H9 (cell line): Measurements from ENCODE around the gene TRIM26. TPM values are rescaled to one million over a fixed set of nuclear protein-coding genes. Genes with fewer than 3 reads are reported as not detected.

Experiments
- DNase-seq: peaks from one replicate; pipeline ENCODE4 v3.0.0-alpha.2; 2017
- H2AFZ ChIP-seq: one replicate; pipeline ENCODE4 v1.6.1; 2013; ENCODE audit warnings: mild to moderate bottlenecking, low read length, control low read depth, moderate library complexity
- H2AK5ac ChIP-seq: 2 replicates; pipeline ENCODE4 v1.6.1; 2013; ENCODE audit warnings: low read length, control low read depth, mixed read lengths; ENCODE audit not compliant: insufficient read length
- H2BK120ac ChIP-seq: one replicate; pipeline ENCODE4 v1.6.1; 2013; ENCODE audit warnings: low read depth, mild to moderate bottlenecking, low read length, control low read depth, inconsistent platforms; ENCODE audit not compliant: poor library complexity, severe bottlenecking
- H2BK12ac ChIP-seq: 2 replicates; pipeline ENCODE4 v1.6.1; 2013; ENCODE audit warnings: low read length, control low read depth, mixed read lengths, low read depth; ENCODE audit not compliant: insufficient read length
- H2BK15ac ChIP-seq: 2 replicates; pipeline ENCODE4 v1.6.1; 2013; ENCODE audit warnings: low read depth, low read length, control low read depth
- H2BK20ac ChIP-seq: one replicate; pipeline ENCODE4 v1.6.1; 2013; ENCODE audit warnings: low read depth, mild to moderate bottlenecking, low read length, control low read depth, inconsistent platforms; ENCODE audit not compliant: poor library complexity, severe bottlenecking
- H2BK5ac ChIP-seq: 2 replicates; pipeline ENCODE4 v1.6.1; 2013; ENCODE audit warnings: low read length, control low read depth, mixed read lengths; ENCODE audit not compliant: insufficient read length
- H3K14ac ChIP-seq: 2 replicates; pipeline ENCODE4 v1.6.1; 2013; ENCODE audit warnings: low read length, control low read depth; ENCODE audit not compliant: insufficient read depth
- H3K18ac ChIP-seq: 2 replicates; pipeline ENCODE4 v1.6.1; 2013; ENCODE audit warnings: low read depth, mild to moderate bottlenecking, mixed read lengths, low read length, control low read depth; ENCODE audit not compliant: insufficient read length
- H3K23ac ChIP-seq: 2 replicates; pipeline ENCODE4 v1.6.1; 2013; ENCODE audit warnings: low read length, control low read depth, mixed read lengths, low read depth; ENCODE audit not compliant: insufficient read length
- H3K23me2 ChIP-seq: 2 replicates; pipeline ENCODE4 v1.6.1; 2013; ENCODE audit warnings: low read depth, mild to moderate bottlenecking, mixed read lengths, low read length, control low read depth; ENCODE audit not compliant: insufficient read length, poor library complexity, severe bottlenecking
- H3K27ac ChIP-seq: 2 replicates; pipeline ENCODE4 v1.5.1; 2013; ENCODE audit warnings: low read length, control low read depth, mixed read lengths, low read depth; ENCODE audit not compliant: insufficient read length
- H3K27me3 ChIP-seq: 2 replicates; pipeline ENCODE4 v1.6.1; 2013; ENCODE audit warnings: low read length, control low read depth, inconsistent platforms; ENCODE audit not compliant: insufficient read depth
- H3K4ac ChIP-seq: 2 replicates; pipeline ENCODE4 v1.6.1; 2013; ENCODE audit warnings: low read depth, mild to moderate bottlenecking, control low read depth, inconsistent platforms, low read length, moderate library complexity
- H3K4me1 ChIP-seq: 2 replicates; pipeline ENCODE4 v1.6.1; 2013; ENCODE audit warnings: low read length, control low read depth, inconsistent platforms; ENCODE audit not compliant: insufficient read depth
- H3K4me2 ChIP-seq: 2 replicates; pipeline ENCODE4 v1.6.1; 2013; ENCODE audit warnings: low read length, control low read depth, mixed read lengths; ENCODE audit not compliant: insufficient read length, insufficient read depth
- H3K56ac ChIP-seq: 2 replicates; pipeline ENCODE4 v1.6.1; 2013; ENCODE audit warnings: low read depth, mild to moderate bottlenecking, mixed read lengths, low read length, control low read depth; ENCODE audit not compliant: insufficient read length
- H3K79me1 ChIP-seq: 2 replicates; pipeline ENCODE4 v1.6.1; 2013; ENCODE audit warnings: low read depth, mild to moderate bottlenecking, moderate library complexity, low read length, control low read depth, inconsistent platforms; ENCODE audit not compliant: insufficient read depth, poor library complexity, severe bottlenecking
- H3K79me2 ChIP-seq: 2 replicates; pipeline ENCODE4 v1.6.1; 2013; ENCODE audit warnings: low read length, control low read depth, inconsistent platforms; ENCODE audit not compliant: insufficient read depth
- H3K9ac ChIP-seq: 2 replicates; pipeline ENCODE4 v1.6.1; 2013; ENCODE audit warnings: low read length, control low read depth, mixed read lengths; ENCODE audit not compliant: insufficient read length; ENCODE audit errors: extremely low read depth
- H3K9me3 ChIP-seq: one replicate; pipeline ENCODE4 v1.6.1; 2013; ENCODE audit warnings: low read depth, low read length, inconsistent platforms; ENCODE audit not compliant: control insufficient read depth
- H3T11ph ChIP-seq: one replicate; pipeline ENCODE4 v1.6.1; 2013; ENCODE audit warnings: mild to moderate bottlenecking, low read length, control low read depth, inconsistent platforms
- H4K20me1 ChIP-seq: one replicate; pipeline ENCODE4 v1.6.1; 2013; ENCODE audit not compliant: control insufficient read depth, insufficient read length, insufficient read depth
- H4K5ac ChIP-seq: 2 replicates; pipeline ENCODE4 v1.6.1; 2013; ENCODE audit warnings: low read depth, mild to moderate bottlenecking, mixed read lengths, low read length, control low read depth; ENCODE audit not compliant: insufficient read length
- H4K8ac ChIP-seq: replicated peaks from 2 replicates; pipeline ENCODE4 v1.6.1; 2013; ENCODE audit warnings: low read length, control low read depth, mixed read lengths, low read depth; ENCODE audit not compliant: insufficient read length
- H4K91ac ChIP-seq: 2 replicates; pipeline ENCODE4 v1.6.1; 2013; ENCODE audit warnings: low read depth, mild to moderate bottlenecking, moderate library complexity, mixed read lengths, low read length, control low read depth; ENCODE audit not compliant: insufficient read length
- H3K27ac Mint-ChIP-seq, 3 experiments: 2 replicates in 2 of 3; 3 replicates in 1 of 3; pipeline ENCODE4 v1.8.0; 2020 to 2021; ENCODE audit warnings: mixed read lengths in 3 of 3, mild to moderate bottlenecking in 1 of 3, moderate library complexity in 1 of 3
- H3K27me3 Mint-ChIP-seq: 2 replicates; pipeline ENCODE4 v1.8.0; 2021; ENCODE audit warnings: low read depth, mild to moderate bottlenecking, moderate library complexity, mixed read lengths
- H3K36me3 Mint-ChIP-seq, 3 experiments: 2 replicates in 2 of 3; 3 replicates in 1 of 3; pipeline ENCODE4 v1.8.0; 2020 to 2021; ENCODE audit warnings: low read depth in 3 of 3, mixed read lengths in 3 of 3; ENCODE audit not compliant: insufficient read depth in 1 of 3
- H3K4me1 Mint-ChIP-seq, 2 experiments: 2 replicates each; pipeline ENCODE4 v1.8.0; 2020; ENCODE audit warnings: mixed read lengths in 2 of 2
- H3K4me3 Mint-ChIP-seq, 2 experiments: 2 replicates in 1 of 2; 3 replicates in 1 of 2; pipeline ENCODE4 v1.8.0; 2020 to 2021; ENCODE audit warnings: mild to moderate bottlenecking in 2 of 2, mixed read lengths in 2 of 2, moderate library complexity in 1 of 2
- H3K9me3 Mint-ChIP-seq, 2 experiments: 2 replicates in 1 of 2; 3 replicates in 1 of 2; pipeline ENCODE4 v1.8.0; 2020; ENCODE audit warnings: mild to moderate bottlenecking in 2 of 2, mixed read lengths in 2 of 2, moderate library complexity in 1 of 2
- CTCF ChIP-seq: fragments of 200-600 bp; sonication (generic); conservative IDR thresholded peaks from 3 replicates; pipeline ENCODE4 v1.8.0; 2021; ENCODE audit warnings: antibody characterized with exemption, mild to moderate bottlenecking
- WGBS: extraction: QIAGEN DNeasy Blood & Tissue Kit; methylation state at CpG from one replicate; pipeline ENCODE4 v1.1.7; 2013; ENCODE audit warnings: missing lambda C conversion rate, low lambda C conversion rate, mixed read lengths; ENCODE audit not compliant: insufficient read length; ENCODE audit errors: extremely low coverage; 5-methylcytosine and 5-hydroxymethylcytosine counted together
- total RNA-seq: library from RNA; stranded (reverse); gene quantifications from 2 replicates; pipeline ENCODE4 v1.2.1, GENCODE V29; 2021

TRIM26 gene
- total RNA-seq, 1 experiment from 2014 or later, result 35.8 TPM

DNA sequence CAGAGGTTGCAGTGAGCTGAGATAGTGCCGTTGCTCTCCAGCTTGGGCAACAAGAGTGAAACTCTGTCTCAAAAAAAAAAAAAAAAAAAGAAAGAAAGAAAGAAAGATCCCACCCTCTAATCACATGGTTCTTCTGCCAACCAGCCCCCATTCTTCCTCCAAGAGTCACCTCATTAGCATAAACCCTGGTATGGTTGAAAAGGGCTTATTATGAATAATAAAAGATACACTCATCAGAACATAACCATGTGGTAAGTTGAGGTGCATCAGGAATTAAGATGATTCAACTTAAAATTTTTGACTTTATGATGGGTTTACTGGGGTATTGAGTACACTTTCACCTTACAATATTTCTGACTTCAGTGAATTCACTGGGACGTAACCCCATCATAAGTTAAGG is 78.1 kb downstream of the TRIM26 start:
- no peak overlapping the region for H3K27ac Mint-ChIP-seq
- Histone ChIP-seq H2BK5ac (no peak overlapping the region), H2BK20ac (no peak overlapping the region), H2BK12ac (no peak overlapping the region), H3K79me2 (no peaks in the 10 kb centered on the region), H3K4me1 (no peaks in the 10 kb centered on the region), H3T11ph (no peak overlapping the region), H4K8ac (no peak overlapping the region), H4K91ac (no peak overlapping the region), H3K4ac (no peak overlapping the region), H4K20me1 (no peaks in the 10 kb centered on the region), H3K27ac (no peak overlapping the region), H3K9me3 (no peaks in the 10 kb centered on the region), H4K5ac (no peak overlapping the region), H2AK5ac (no peak overlapping the region), H3K14ac (no peak overlapping the region), H2BK15ac (no peak overlapping the region), H3K18ac (no peak overlapping the region), H3K23me2 (no peaks in the 10 kb centered on the region), H3K9ac (no peak overlapping the region), H2BK120ac (no peak overlapping the region), H3K56ac (no peak overlapping the region), H2AFZ (no peak overlapping the region), H3K23ac (no peak overlapping the region), H3K4me2 (no peak overlapping the region), H3K27me3 (peaks cover 7% of the 10 kb centered on the region; the same call in 1 of the 2 replicates), H3K79me1 (no peaks in the 10 kb centered on the region)
- H3K9me3 Mint-ChIP-seq, result no peaks in the 10 kb centered on the region
- no peak for DNase-seq
- no peaks in the 10 kb centered on the region for H3K36me3 Mint-ChIP-seq
- peaks cover 57% of the 10 kb centered on the region for H3K27me3 Mint-ChIP-seq
- WGBS, result no CpG with 5 or more reads among the region's 2 CpGs
- peaks cover 4 to 5% of the 10 kb centered on the region in 2 experiments for H3K4me1 Mint-ChIP-seq
- H3K4me3 Mint-ChIP-seq, result no peak overlapping the region
- no peak for TF ChIP-seq CTCF

Other genes with a start within 250 kb of the TRIM26 start
- 31.9 and 33.1 TPM in 2 replicates for gene POLR1H, start 152.1 kb downstream of the TRIM26 start, total RNA-seq
- gene PPP1R11, start 146.2 kb downstream of the TRIM26 start, total RNA-seq, result 22.7 and 23.8 TPM in 2 replicates
- 0.26 and 0.39 TPM in 2 replicates for gene RNF39, start 137.6 kb downstream of the TRIM26 start, total RNA-seq
- not detected in 2 replicates for gene TRIM31, start 100.3 kb downstream of the TRIM26 start, total RNA-seq
- not detected in 2 replicates for gene TRIM40, start 77.3 kb downstream of the TRIM26 start, total RNA-seq
- gene TRIM10, start 52.2 kb downstream of the TRIM26 start, total RNA-seq, result 0.07 and 0.09 TPM in 2 replicates
- 0.20 TPM in 1 of 2 replicates, not detected in the other for gene TRIM15, start 49.9 kb downstream of the TRIM26 start, total RNA-seq
- 26.2 and 26.8 TPM in 2 replicates for gene TRIM39, start 113.5 kb upstream of the TRIM26 start, total RNA-seq
- 62.2 and 64.0 TPM in 2 replicates for gene RPP21, start 131.8 kb upstream of the TRIM26 start, total RNA-seq